ENCODE data around the gene SYNE3.

- TF ChIP-seq CTCF (IDR thresholded peaks at IDR 0.05), result no peak
- no peak for TF ChIP-seq POLR2A (IDR thresholded peaks at IDR 0.05)
These were observed 26.6 kb upstream of the SYNE3 start for GRCh38 chr14:95543021-95543420.
